Activated B cell treated with CpG ODN at 0.5 μM for 24 hours (primary cell): ENCODE data around the gene FBXO36. TPM values are rescaled to one million over a fixed set of nuclear protein-coding genes. Genes with fewer than 3 reads are reported as not detected.

Source experiments
- ATAC-seq: fragments of 200-7000 bp; cut with Tn5 transposase; one replicate; pipeline ENCODE4 v1.10.0; 2021; ENCODE audit warnings: low read depth, mild to moderate bottlenecking, moderate library complexity
- CTCF ChIA-PET: fragments of 350-600 bp; sonication (Branson Sonifier 250); formaldehyde crosslinking; loops from one replicate; lab custom pipeline; 2021; ENCODE audit warnings: antibody characterized with exemption; lab: Charles Lee
- POLR2A ChIA-PET: fragments of 350-600 bp; sonication (Branson Sonifier 250); formaldehyde crosslinking; loops from one replicate; lab custom pipeline; 2021; ENCODE audit warnings: antibody characterized with exemption; lab: Charles Lee
- DNase-seq: peaks from one replicate; pipeline ENCODE4 v3.0.0; 2022
- H3K27ac Mint-ChIP-seq: one replicate; pipeline ENCODE4 v1.8.0; 2020; ENCODE audit warnings: mixed read lengths
- H3K27me3 Mint-ChIP-seq: one replicate; pipeline ENCODE4 v1.8.0; 2021; ENCODE audit warnings: mixed read lengths
- H3K36me3 Mint-ChIP-seq: one replicate; pipeline ENCODE4 v1.8.0; 2021; ENCODE audit warnings: low read depth, mixed read lengths
- H3K4me1 Mint-ChIP-seq: one replicate; pipeline ENCODE4 v1.8.0; 2021; ENCODE audit warnings: mixed read lengths
- H3K4me3 Mint-ChIP-seq: one replicate; pipeline ENCODE4 v1.8.0; 2020; ENCODE audit warnings: mild to moderate bottlenecking, mixed read lengths
- H3K9me3 Mint-ChIP-seq: one replicate; pipeline ENCODE4 v1.8.0; 2020; ENCODE audit warnings: mixed read lengths
- intact Hi-C: fragments of 100-400 bp; cut with micrococcal nuclease; formaldehyde crosslinking; loops from one replicate; pipeline ENCODE4 v1.15.1; 2024
- total RNA-seq: library from RNA; stranded (reverse); gene quantifications from 2 replicates; pipeline ENCODE4 v1.2.3, GENCODE V29; 2022
- TF ChIP-seq, protein P1 (sequence below): fragments of 200-600 bp; IDR thresholded peaks from one replicate; pipeline ENCODE4 v1.8.0; 2022; ENCODE audit warnings: antibody characterized with exemption, mild to moderate bottlenecking

The FBXO36 gene
- total RNA-seq, 1 donor from 2014 or later = 0.89 TPM

DNA sequence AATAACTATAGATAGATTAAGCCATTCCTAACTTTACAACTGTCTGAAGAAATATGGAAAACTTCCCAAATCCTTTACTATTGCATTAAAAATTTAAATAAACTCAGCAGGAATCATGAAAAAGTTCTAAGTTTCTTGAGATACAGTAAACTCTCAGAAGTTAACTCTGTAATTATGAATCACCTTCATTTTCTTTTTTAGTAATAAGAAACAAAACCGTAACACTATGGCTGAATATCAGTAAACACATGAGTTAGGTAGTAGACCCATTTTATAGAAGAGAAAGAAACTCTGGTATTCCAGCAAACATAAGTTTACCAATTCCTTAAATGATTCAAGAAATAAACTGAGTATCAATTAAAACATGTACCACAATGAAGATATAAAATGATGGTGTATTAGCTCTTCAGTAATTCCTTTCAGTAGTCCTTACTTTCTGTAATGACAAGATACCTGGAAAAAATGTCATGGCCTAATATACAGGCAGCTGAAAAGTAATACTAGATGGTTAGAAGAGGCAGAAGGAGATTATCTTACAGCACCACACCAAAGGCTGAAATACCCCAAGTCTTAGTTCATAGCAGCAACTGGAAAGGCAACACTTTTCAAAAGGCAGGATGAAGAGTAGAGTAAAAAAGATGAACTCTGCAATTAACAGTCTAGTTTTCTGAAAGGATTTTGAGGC is 12.0 kb upstream of the FBXO36 start:
- CTCF ChIA-PET = interaction anchor here (0.8 to 4.1 kb wide), 7 partner anchors 16 to 130 kb away, joined by 3 to 43 read pairs (median 4); no protein-coding TSS in a partner anchor
- intact Hi-C loops = loop anchor here (1.0 to 2.0 kb wide), 3 partner anchors 10 to 109 kb away; no protein-coding TSS in a partner anchor

DNA sequence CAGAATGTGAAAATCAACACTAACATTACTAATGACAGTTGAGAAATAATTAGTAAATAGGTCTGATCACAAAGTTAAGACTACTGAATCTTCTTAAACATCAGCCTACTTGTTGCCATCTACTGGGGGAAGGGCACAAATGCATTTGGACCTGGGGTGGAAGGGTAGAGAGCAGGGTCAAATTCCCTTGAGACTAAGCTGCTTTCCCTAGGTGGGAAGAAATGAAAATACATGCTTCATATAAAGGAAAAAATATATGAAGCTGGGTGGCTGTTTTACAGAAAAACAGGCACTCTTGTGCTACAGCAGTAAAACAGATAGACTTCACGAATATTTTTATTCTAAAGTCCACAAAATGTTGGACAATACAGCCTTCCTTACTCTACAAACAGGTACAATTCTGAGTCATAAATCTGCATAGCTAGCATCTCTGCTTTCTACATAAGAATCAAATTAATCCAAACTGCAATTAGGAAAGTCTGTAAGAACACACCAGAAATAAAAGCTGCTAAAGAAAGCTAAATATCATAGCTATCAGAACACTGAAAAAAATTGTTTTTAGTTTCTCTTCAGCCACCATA is 11.4 kb upstream of the FBXO36 start:
- ChIA-PET CTCF (interaction anchor here (0.7 to 4.1 kb wide), 13 partner anchors 10 to 131 kb away, joined by 3 to 43 read pairs (median 3); partner anchors contain the start of gene TRIP12), POLR2A (interaction anchor here (1.5 to 4.0 kb wide), 2 partner anchors 11 to 110 kb away, joined by 4 to 23 read pairs; partner anchors contain the start of genes FBXO36 and TRIP12)
- TF ChIP-seq, protein P1, sequence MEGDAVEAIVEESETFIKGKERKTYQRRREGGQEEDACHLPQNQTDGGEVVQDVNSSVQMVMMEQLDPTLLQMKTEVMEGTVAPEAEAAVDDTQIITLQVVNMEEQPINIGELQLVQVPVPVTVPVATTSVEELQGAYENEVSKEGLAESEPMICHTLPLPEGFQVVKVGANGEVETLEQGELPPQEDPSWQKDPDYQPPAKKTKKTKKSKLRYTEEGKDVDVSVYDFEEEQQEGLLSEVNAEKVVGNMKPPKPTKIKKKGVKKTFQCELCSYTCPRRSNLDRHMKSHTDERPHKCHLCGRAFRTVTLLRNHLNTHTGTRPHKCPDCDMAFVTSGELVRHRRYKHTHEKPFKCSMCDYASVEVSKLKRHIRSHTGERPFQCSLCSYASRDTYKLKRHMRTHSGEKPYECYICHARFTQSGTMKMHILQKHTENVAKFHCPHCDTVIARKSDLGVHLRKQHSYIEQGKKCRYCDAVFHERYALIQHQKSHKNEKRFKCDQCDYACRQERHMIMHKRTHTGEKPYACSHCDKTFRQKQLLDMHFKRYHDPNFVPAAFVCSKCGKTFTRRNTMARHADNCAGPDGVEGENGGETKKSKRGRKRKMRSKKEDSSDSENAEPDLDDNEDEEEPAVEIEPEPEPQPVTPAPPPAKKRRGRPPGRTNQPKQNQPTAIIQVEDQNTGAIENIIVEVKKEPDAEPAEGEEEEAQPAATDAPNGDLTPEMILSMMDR = no peak
- Mint-ChIP-seq H3K4me1 (peaks cover 58% of the 10 kb centered on the region), H3K4me3 (peak overlapping the region; percentile 32), H3K27ac (peak overlapping the region; percentile 19), H3K36me3 (peaks cover 16% of the 10 kb centered on the region), H3K9me3 (no peaks in the 10 kb centered on the region), H3K27me3 (no peaks in the 10 kb centered on the region)
- intact Hi-C loops = loop anchor here (1.0 to 2.0 kb wide), 3 partner anchors 9 to 110 kb away; no protein-coding TSS in a partner anchor
- peak; percentile 92 for ATAC-seq
- no peak for DNase-seq

More for the DNA sequence above, 12.0 kb upstream of the FBXO36 start:
- no peak for DNase-seq
- TF ChIP-seq, protein P1 = no peak
- no peak for ATAC-seq
- H3K27ac Mint-ChIP-seq = peak overlapping the region; percentile 9
- H3K36me3 Mint-ChIP-seq = peaks cover 19% of the 10 kb centered on the region
- H3K4me3 Mint-ChIP-seq = no peak overlapping the region
- no peaks in the 10 kb centered on the region for H3K9me3 Mint-ChIP-seq
- peaks cover 55% of the 10 kb centered on the region for H3K4me1 Mint-ChIP-seq
- no peaks in the 10 kb centered on the region for H3K27me3 Mint-ChIP-seq
- POLR2A ChIA-PET = interaction anchor here (1.5 to 4.0 kb wide), 2 partner anchors 11 to 109 kb away, joined by 4 to 23 read pairs; partner anchors contain the start of genes FBXO36 and TRIP12

GRCh38 chr2:229914171-229914570 is 8.1 kb upstream of the FBXO36 start:
- Mint-ChIP-seq H3K4me1 (peaks cover 79% of the 10 kb centered on the region), H3K27ac (no peak overlapping the region), H3K27me3 (no peaks in the 10 kb centered on the region), H3K9me3 (peaks cover 2% of the 10 kb centered on the region), H3K4me3 (peak overlapping the region; percentile 2), H3K36me3 (peaks cover 22% of the 10 kb centered on the region)
- ATAC-seq (no peak), DNase-seq (no peak)
- POLR2A ChIA-PET = no interaction called here
- intact Hi-C loops = no loop called here
- CTCF ChIA-PET = no interaction called here
- TF ChIP-seq, protein P1 = no peak

- H3K27me3 Mint-ChIP-seq = no peaks in the 10 kb centered on the region
Measured at GRCh38 chr2:229917793-229918192, 4.5 kb upstream of the FBXO36 start.

More at GRCh38 chr2:229917793-229918192, 4.5 kb upstream of the FBXO36 start:
- ATAC-seq (no peak), DNase-seq (no peak)
- H3K36me3 Mint-ChIP-seq = peaks cover 40% of the 10 kb centered on the region
- ChIA-PET POLR2A (interaction anchor here (0.7 kb wide), 1 partner anchor 18 kb away, joined by 18 read pairs; no protein-coding TSS in a partner anchor), CTCF (no interaction called here)
- peaks cover 71% of the 10 kb centered on the region for H3K4me1 Mint-ChIP-seq
- TF ChIP-seq, protein P1 = no peak
- peaks cover 2% of the 10 kb centered on the region for H3K9me3 Mint-ChIP-seq
- no peak overlapping the region for H3K4me3 Mint-ChIP-seq
- intact Hi-C loops = no loop called here
- peak overlapping the region; percentile 75 for H3K27ac Mint-ChIP-seq
